HG02610 (cell line): Measurements from ENCODE around the gene GSTM1.
"Not testable (repeated sequence)": the region's sequence is repeated elsewhere in the genome, so short reads cannot be mapped to it uniquely, and the experiment has no call there.

ENCODE experiments used
- ATAC-seq: cut with Tn5 transposase; IDR thresholded peaks from one replicate; pipeline ENCODE4 v1.9.1; 2021; ENCODE audit warnings: mild to moderate bottlenecking, moderate library complexity; ENCODE audit not compliant: unreplicated experiment

The GSTM1 gene

GRCh38 chr1:109697066-109697465 is 9.4 kb downstream of the GSTM1 start:
- no peak for ATAC-seq

GRCh38 chr1:109697861-109698260 is 10.2 kb downstream of the GSTM1 start:
- ATAC-seq = not testable (repeated sequence)

GRCh38 chr1:109702940-109703339 is 15.3 kb downstream of the GSTM1 start:
- not testable (repeated sequence) for ATAC-seq

GRCh38 chr1:109704173-109704572 is 16.6 kb downstream of the GSTM1 start:
- no peak for ATAC-seq

- ATAC-seq = no peak
Observed at GRCh38 chr1:109705411-109705810, 17.8 kb downstream of the GSTM1 start.

GRCh38 chr1:109708949-109709348 is 21.3 kb downstream of the GSTM1 start:
- not testable (repeated sequence) for ATAC-seq

- not testable (repeated sequence) for ATAC-seq
Observed at GRCh38 chr1:109709822-109710221, 22.2 kb downstream of the GSTM1 start.

- ATAC-seq = not testable (repeated sequence)
Observed at GRCh38 chr1:109711593-109712320, 24.1 kb downstream of the GSTM1 start, which contains the start of gene GSTM5. Gene GSTM5 (plus strand): TSS chr1:109712251. CDS start chr1:109712313, 62 bp downstream.

GRCh38 chr1:109712321-109712864 is 24.8 kb downstream of the GSTM1 start:
- ATAC-seq = no peak

- ATAC-seq = no peak
Observed at GRCh38 chr1:109713636-109714035, 26.0 kb downstream of the GSTM1 start.

- no peak for ATAC-seq
Observed at GRCh38 chr1:109714661-109715372, 27.2 kb downstream of the GSTM1 start.

- no peak for ATAC-seq
Observed at GRCh38 chr1:109716121-109716520, 28.5 kb downstream of the GSTM1 start.

GRCh38 chr1:109716570-109717090 is 29.0 kb downstream of the GSTM1 start:
- no peak for ATAC-seq

- no peak for ATAC-seq
Observed at GRCh38 chr1:109717729-109718128, 30.1 kb downstream of the GSTM1 start.

- no peak for ATAC-seq
Observed at GRCh38 chr1:109718495-109718894, 30.9 kb downstream of the GSTM1 start.

GRCh38 chr1:109719337-109719837 is 31.8 kb downstream of the GSTM1 start:
- ATAC-seq = peak; percentile 46

GRCh38 chr1:109721042-109721441 is 33.4 kb downstream of the GSTM1 start:
- no peak for ATAC-seq

- no peak for ATAC-seq
Observed at GRCh38 chr1:109721971-109722370, 34.4 kb downstream of the GSTM1 start.

GRCh38 chr1:109722908-109723691 is 35.5 kb downstream of the GSTM1 start:
- ATAC-seq = no peak

- ATAC-seq = no peak
Observed at GRCh38 chr1:109724933-109725332, 37.3 kb downstream of the GSTM1 start.

GRCh38 chr1:109725510-109725909 is 37.9 kb downstream of the GSTM1 start:
- no peak for ATAC-seq
